Pancreas (tissue), 10 donors: ENCODE measurements around the gene SELENON. TPM values are rescaled to one million over a fixed set of nuclear protein-coding genes. Genes with fewer than 3 reads are reported as not detected.

Experiments
- ATAC-seq, 4 donors: fragments of 200-7000 bp; cut with Tn5 transposase; one replicate each; pipeline versions ENCODE4 v1.8.0 to v1.9.1; 2020; ENCODE audit warnings: mild to moderate bottlenecking in 4 of 4, moderate library complexity in 4 of 4
- DNase-seq, 6 donors: peaks; one replicate each; pipeline ENCODE4 v3.0.0-alpha.2; 2020
- FAIRE-seq: peaks from 2 replicates; lab custom pipeline; 2012; peaks lifted over from hg19 to GRCh38; lab: Jason Lieb, UNC
- H3K27ac ChIP-seq, 4 donors: fragments of 200-600 bp; sonication (generic); 1 replicate in 3 of 4; 2 replicates in 1 of 4; pipeline versions ENCODE4 v1.5.0 to v1.8.0; 2020
- H3K27me3 ChIP-seq, 4 donors: fragments of 200-600 bp; one replicate each; pipeline ENCODE4 v1.8.0; 2021
- H3K36me3 ChIP-seq, 3 donors: fragments of 200-600 bp; sonication (generic) in 1 of 3; one replicate each; pipeline versions ENCODE4 v1.5.0 to v1.8.0; 2020 to 2021
- H3K4me1 ChIP-seq, 3 donors: fragments of 200-600 bp; one replicate each; pipeline ENCODE4 v1.8.0; 2021
- H3K4me3 ChIP-seq, 4 donors: fragments of 200-600 bp; sonication (generic) in 2 of 4; one replicate each; pipeline versions ENCODE4 v1.5.0 to v1.8.0; 2020 to 2021
- H3K9me3 ChIP-seq, 4 donors: fragments of 200-600 bp; one replicate each; pipeline ENCODE4 v1.8.0; 2021
- CTCF ChIP-seq, 4 donors: fragments of 200-600 bp; sonication (generic) in 3 of 4; IDR thresholded peaks; one replicate each; pipeline versions ENCODE4 v1.5.0 to v1.8.0; 2021; ENCODE audit warnings: antibody characterized with exemption in 4 of 4
- WGBS, 2 donors: extraction: QIAGEN DNeasy Blood & Tissue Kit; methylation state at CpG; one replicate each; pipeline ENCODE4 v1.1.7; 2013; 5-methylcytosine and 5-hydroxymethylcytosine counted together
- intact Hi-C, 3 donors: fragments of 100-400 bp; cut with DNase I; formaldehyde crosslinking; loops; one replicate each; pipeline versions ENCODE4 v1.11.1 to v1.14.2; 2022
- polyA plus RNA-seq, 2 donors: library from polyadenylated mRNA; stranded (reverse); fragments of 200-250 nt; gene quantifications; one replicate each; pipeline ENCODE4 v1.2.3, GENCODE V29; 2013
- total RNA-seq, 6 donors: library from RNA; stranded (reverse); fragmentation: NEBNext Ultra II Directional in 4 of 6; extraction: Animal tissue kit (Norgen Biotek cat#: 25700) in 4 of 6; gene quantifications; one replicate each; pipeline versions ENCODE4 v1.2.1 to v1.2.4, GENCODE V29; 2021 to 2023
- donor health status: healthy with polysubstance abuse.
- donor health status: DM: no; HTN: no; CAD: no; lungs with moderate emphysema.
- donor health status: DM: no; HTN: no; CAD: no.
- donor health status: control.
- donor health status: control.
- donor health status: Bipolar disorder and iron deficiency.
- donor health status: DM: yes; HTN: yes; CAD: no.
- donor health status: DM: no; HTN: no; CAD: no.
- donor health status: DM: no; HTN: no; CAD: no.
- donor health status: DM: yes; HTN: yes; CAD: no.

Gene SELENON
- total and polyA plus RNA-seq, 8 donors, result 27.8 to 48.3 (median 37.9) TPM

- Histone ChIP-seq H3K4me3 (no peak overlapping the region), H3K27ac (no peak overlapping the region), H3K9me3 (no peaks in the 10 kb centered on the region), H3K27me3 (no peaks in the 10 kb centered on the region), H3K36me3 (no peaks in the 10 kb centered on the region), H3K4me1 (peaks cover 20 to 32% (median 22%) of the 10 kb centered on the region in 3 donors)
- ATAC-seq, result no peak
- intact Hi-C loops, result no loop called here
- TF ChIP-seq CTCF (IDR thresholded peaks at IDR 0.05), result no peak
- 91 to 94% methylated on average over 25 of the region's 25 CpGs for WGBS, 2 donors
- FAIRE-seq, result no peak
- no peak for DNase-seq
These were observed 63.7 kb downstream of the SELENON start for GRCh38 chr1:25863486-25864262.

GRCh38 chr1:25864434-25864833, 64.4 kb downstream of the SELENON start:
- H3K36me3 ChIP-seq, result no peaks in the 10 kb centered on the region
- H3K4me3 ChIP-seq, result no peak overlapping the region
- 92 to 97% methylated on average over 3 of the region's 3 CpGs for WGBS, 2 donors
- H3K9me3 ChIP-seq, result no peaks in the 10 kb centered on the region
- intact Hi-C loops, result no loop called here
- no peak for TF ChIP-seq CTCF (IDR thresholded peaks at IDR 0.05)
- no peak overlapping the region for H3K27ac ChIP-seq
- DNase-seq (no peak), ATAC-seq (no peak), FAIRE-seq (no peak)
- H3K27me3 ChIP-seq, result no peaks in the 10 kb centered on the region
- H3K4me1 ChIP-seq, result peaks cover 20 to 32% (median 21%) of the 10 kb centered on the region in 3 donors

GRCh38 chr1:25866288-25866687, 66.3 kb downstream of the SELENON start:
- TF ChIP-seq CTCF (IDR thresholded peaks at IDR 0.05), result no peak
- DNase-seq (no peak), FAIRE-seq (no peak), ATAC-seq (no peak)
- no peaks in the 10 kb centered on the region for H3K9me3 ChIP-seq
- peak overlapping the region; percentile 46 to 87 (median 84) for H3K27ac ChIP-seq
- H3K4me3 ChIP-seq, result no peak overlapping the region
- intact Hi-C loops, result no loop called here
- peaks cover 30 to 44% (median 31%) of the 10 kb centered on the region in 3 donors for H3K4me1 ChIP-seq
- H3K36me3 ChIP-seq, result no peaks in the 10 kb centered on the region
- H3K27me3 ChIP-seq, result no peaks in the 10 kb centered on the region
- WGBS, 2 donors, result 21 to 35% methylated on average over 1 of the region's 1 CpG

- TF ChIP-seq CTCF (IDR thresholded peaks at IDR 0.05), result no peak
- no peaks in the 10 kb centered on the region for H3K9me3 ChIP-seq
- FAIRE-seq (peak; percentile 20), DNase-seq (peak in 4 of 6 donors; percentile 48 to 66 (median 61)), ATAC-seq (peak; percentile 66 to 82 (median 73))
- WGBS, 2 donors, result 14 to 18% methylated on average over 9 of the region's 9 CpGs
- H3K27ac ChIP-seq, result peak overlapping the region; percentile 56 to 87 (median 84)
- no peaks in the 10 kb centered on the region for H3K36me3 ChIP-seq
- intact Hi-C loops, result no loop called here
- no peaks in the 10 kb centered on the region for H3K27me3 ChIP-seq
- H3K4me1 ChIP-seq, result peaks cover 41 to 55% (median 41%) of the 10 kb centered on the region in 3 donors
- H3K4me3 ChIP-seq, result no peak overlapping the region
These were observed 67.4 kb downstream of the SELENON start for GRCh38 chr1:25867210-25867991.

Other genes starting within 250 kb of the SELENON start
- gene MAN1C1, start 183.4 kb upstream of the SELENON start, total RNA-seq, result 1 to 10 TPM; 2.1 to 6.1 (median 3.3) TPM
- 1 to 10 TPM; 4.1 to 9.2 TPM for gene MAN1C1, start 183.4 kb upstream of the SELENON start, polyA plus RNA-seq
- gene MTFR1L, start 19.8 kb downstream of the SELENON start, total RNA-seq, result 10 to 100 TPM; 24.0 to 36.0 (median 26.3) TPM
- 10 to 100 TPM; 38.9 to 59.6 TPM for gene MTFR1L, start 19.8 kb downstream of the SELENON start, polyA plus RNA-seq
- under 1 TPM in 4 of 6 donors, not detected in 2; 0.19 to 0.37 (median 0.29) TPM for gene AUNIP, start 59.3 kb downstream of the SELENON start, total RNA-seq
- not detected for gene AUNIP, start 59.3 kb downstream of the SELENON start, polyA plus RNA-seq
- 10 to 100 TPM in 1 of 6 donors, 1 to 10 TPM in 5; 3.2 to 13.0 (median 4.4) TPM for gene PAQR7, start 75.5 kb downstream of the SELENON start, total RNA-seq
- gene PAQR7, start 75.5 kb downstream of the SELENON start, polyA plus RNA-seq, result 1 to 10 TPM; 4.4 to 5.7 TPM
- gene STMN1, start 106.2 kb downstream of the SELENON start, total RNA-seq, result 10 to 100 TPM in 3 of 6 donors, 1 to 10 TPM in 3; 3.3 to 40.3 (median 8.7) TPM
- 10 to 100 TPM; 16.2 to 58.0 TPM for gene STMN1, start 106.2 kb downstream of the SELENON start, polyA plus RNA-seq
- gene PAFAH2, start 197.9 kb downstream of the SELENON start, total RNA-seq, result 10 to 100 TPM; 11.0 to 19.0 (median 13.7) TPM
- gene PAFAH2, start 197.9 kb downstream of the SELENON start, polyA plus RNA-seq, result 10 to 100 TPM; 16.2 to 20.9 TPM
- gene EXTL1, start 221.6 kb downstream of the SELENON start, total RNA-seq, result under 1 TPM; 0.04 to 0.25 (median 0.13) TPM
- gene EXTL1, start 221.6 kb downstream of the SELENON start, polyA plus RNA-seq, result under 1 TPM; 0.21 to 0.34 TPM
- 100 to 1,000 TPM in 1 of 6 donors, 10 to 100 TPM in 5; 27.0 to 142 (median 56.4) TPM for gene SLC30A2, start 245.9 kb downstream of the SELENON start, total RNA-seq
- gene SLC30A2, start 245.9 kb downstream of the SELENON start, polyA plus RNA-seq, result 10 to 100 TPM; 24.1 to 42.4 TPM